Measurements from ENCODE around the gene LRRC8A. TPM values are rescaled to one million over a fixed set of nuclear protein-coding genes. Genes with fewer than 3 reads are reported as not detected.

LRRC8A gene
- total RNA-seq, 1 donor from 2014 or later: 68.1 TPM

- Histone ChIP-seq H3K27me3 (no peaks in the 10 kb centered on the region), H3K4me1 (peaks cover 51% of the 10 kb centered on the region), H3K36me3 (peaks cover 28% of the 10 kb centered on the region), H3K27ac (no peak overlapping the region), H3K9me3 (no peaks in the 10 kb centered on the region), H3K4me3 (peak overlapping the region; percentile 8)
- intact Hi-C loops (cut with DNase I): no loop called here
- no peak for TF ChIP-seq CTCF (IDR thresholded peaks at IDR 0.05)
- ATAC-seq: no peak
- DNase-seq: no peak
These were observed 3.4 kb downstream of the LRRC8A start for GRCh38 chr9:128885376-128885775.

- Histone ChIP-seq H3K4me1 (peaks cover 47% of the 10 kb centered on the region), H3K9me3 (no peaks in the 10 kb centered on the region), H3K36me3 (peaks cover 28% of the 10 kb centered on the region), H3K4me3 (peak overlapping the region; percentile 8), H3K27me3 (no peaks in the 10 kb centered on the region), H3K27ac (peak overlapping the region; percentile 8)
- no peak for TF ChIP-seq CTCF (IDR thresholded peaks at IDR 0.05)
- no peak for ATAC-seq
- intact Hi-C loops (cut with DNase I): no loop called here
- DNase-seq: no peak
These were observed 3.9 kb downstream of the LRRC8A start for GRCh38 chr9:128885798-128886197.

GRCh38 chr9:128886211-128886891 is 4.4 kb downstream of the LRRC8A start:
- Histone ChIP-seq H3K27ac (peak overlapping the region; percentile 43), H3K4me1 (peaks cover 45% of the 10 kb centered on the region), H3K27me3 (no peaks in the 10 kb centered on the region), H3K36me3 (peaks cover 28% of the 10 kb centered on the region), H3K9me3 (no peaks in the 10 kb centered on the region), H3K4me3 (peak overlapping the region; percentile 8)
- no peak for ATAC-seq
- no peak for TF ChIP-seq CTCF (IDR thresholded peaks at IDR 0.05)
- intact Hi-C loops (cut with DNase I): no loop called here
- no peak for DNase-seq

GRCh38 chr9:128887049-128887448 is 5.1 kb downstream of the LRRC8A start:
- no peak for TF ChIP-seq CTCF (IDR thresholded peaks at IDR 0.05)
- ATAC-seq (no peak), DNase-seq (no peak)
- Histone ChIP-seq H3K4me3 (no peak overlapping the region), H3K9me3 (no peaks in the 10 kb centered on the region), H3K27me3 (no peaks in the 10 kb centered on the region), H3K36me3 (peaks cover 28% of the 10 kb centered on the region), H3K27ac (peak overlapping the region; percentile 43), H3K4me1 (peaks cover 52% of the 10 kb centered on the region)
- intact Hi-C loops (cut with DNase I): no loop called here

- TF ChIP-seq CTCF (IDR thresholded peaks at IDR 0.05): no peak
- DNase-seq: no peak
- Histone ChIP-seq H3K9me3 (no peaks in the 10 kb centered on the region), H3K27ac (no peak overlapping the region), H3K36me3 (peaks cover 28% of the 10 kb centered on the region), H3K27me3 (no peaks in the 10 kb centered on the region), H3K4me3 (no peak overlapping the region), H3K4me1 (peaks cover 60% of the 10 kb centered on the region)
- intact Hi-C loops (cut with DNase I): no loop called here
- peak; percentile 9 for ATAC-seq
These were observed 6.0 kb downstream of the LRRC8A start for GRCh38 chr9:128887914-128888350.

Data from upper lobe of right lung (tissue), 1 donor.